Activated T-helper 2 cell treated with anti-CD3 and anti-CD28 coated beads, Interferon-gamma antibody, Interleukin-2, Interleukin-4, amounts not matched to agents 10 μg/mL and 5 μg/mL and 100 μg/mL, durations not matched to agents 14 hours and 24 hours and 36 hours (primary cell): Measurements from ENCODE around the gene ZNF236. TPM values are rescaled to one million over a fixed set of nuclear protein-coding genes. Genes with fewer than 3 reads are reported as not detected.
A peak's percentile ranks its signal among the peaks of the same experiment; 100 is the strongest.
"Not testable (repeated sequence)": the region's sequence is repeated elsewhere in the genome, so short reads cannot be mapped to it uniquely, and the experiment has no call there.

ENCODE experiments used
- DNase-seq: peaks from one replicate; pipeline ENCODE4 v3.0.0; 2021; ENCODE audit warnings: low spot score
- H3K27ac Mint-ChIP-seq: one replicate; pipeline ENCODE4 v1.8.0; 2021; ENCODE audit warnings: mixed read lengths
- H3K27me3 Mint-ChIP-seq: one replicate; pipeline ENCODE4 v1.8.0; 2021; ENCODE audit warnings: low read depth, mixed read lengths
- H3K36me3 Mint-ChIP-seq: one replicate; pipeline ENCODE4 v1.8.0; 2021; ENCODE audit warnings: low read depth, mixed read lengths
- H3K4me1 Mint-ChIP-seq: one replicate; pipeline ENCODE4 v1.8.0; 2021; ENCODE audit warnings: low read depth, mixed read lengths
- H3K4me3 Mint-ChIP-seq: one replicate; pipeline ENCODE4 v1.8.0; 2021; ENCODE audit warnings: low read depth, mild to moderate bottlenecking, moderate library complexity, mixed read lengths
- H3K9me3 Mint-ChIP-seq: one replicate; pipeline ENCODE4 v1.8.0; 2021; ENCODE audit warnings: mixed read lengths
- intact Hi-C: fragments of 100-400 bp; cut with micrococcal nuclease; formaldehyde crosslinking; loops from one replicate; pipeline ENCODE4 v1.15.1; 2023
- total RNA-seq: library from RNA; stranded (reverse); gene quantifications from 2 replicates; pipeline ENCODE4 v1.2.3, GENCODE V29; 2022

The ZNF236 gene
- 19.8 and 22.9 TPM in 2 replicates for total RNA-seq

- Mint-ChIP-seq H3K9me3 (no peaks in the 10 kb centered on the region), H3K4me3 (peak within 1 kb of the TSS; percentile 91), H3K4me1 (peaks cover 41% of the 10 kb centered on the region), H3K27ac (peak within 1 kb of the TSS; percentile 93), H3K36me3 (peaks cover 41% of the 10 kb centered on the region), H3K27me3 (no peaks in the 10 kb centered on the region)
- peak; percentile 68 for DNase-seq
- intact Hi-C loops = loop anchor here (2.0 to 10.0 kb wide), 3 partner anchors 36 to 312 kb away; partner anchors contain the start of gene MBP
Measured at GRCh38 chr18:76822506-76823160, at the start of gene ZNF236. Gene ZNF236, plus strand, starts transcription at chr18:76822557. Its CDS starts 51 bp downstream, at chr18:76822608.

GRCh38 chr18:76772665-76773064 is 49.7 kb upstream of the ZNF236 start:
- Mint-ChIP-seq H3K4me3 (no peak overlapping the region), H3K9me3 (peaks cover 15% of the 10 kb centered on the region), H3K4me1 (no peaks in the 10 kb centered on the region), H3K27me3 (peaks cover 6% of the 10 kb centered on the region), H3K36me3 (no peaks in the 10 kb centered on the region), H3K27ac (no peak overlapping the region)
- intact Hi-C loops = no loop called here
- DNase-seq = no peak

- H3K27ac Mint-ChIP-seq, intact Hi-C loops, H3K36me3 Mint-ChIP-seq, H3K9me3 Mint-ChIP-seq, H3K4me1 Mint-ChIP-seq, DNase-seq, H3K4me3 Mint-ChIP-seq: not testable (repeated sequence)
- peaks cover 16% of the 10 kb centered on the region for H3K27me3 Mint-ChIP-seq
Measured at GRCh38 chr18:76777036-76777435, 45.3 kb upstream of the ZNF236 start.

- intact Hi-C loops = no loop called here
- Mint-ChIP-seq H3K4me3 (no peak overlapping the region), H3K27ac (no peak overlapping the region), H3K9me3 (no peaks in the 10 kb centered on the region), H3K4me1 (no peaks in the 10 kb centered on the region), H3K27me3 (peaks cover 29% of the 10 kb centered on the region), H3K36me3 (no peaks in the 10 kb centered on the region)
- no peak for DNase-seq
Measured at GRCh38 chr18:76783786-76784484, 38.4 kb upstream of the ZNF236 start.

DNA sequence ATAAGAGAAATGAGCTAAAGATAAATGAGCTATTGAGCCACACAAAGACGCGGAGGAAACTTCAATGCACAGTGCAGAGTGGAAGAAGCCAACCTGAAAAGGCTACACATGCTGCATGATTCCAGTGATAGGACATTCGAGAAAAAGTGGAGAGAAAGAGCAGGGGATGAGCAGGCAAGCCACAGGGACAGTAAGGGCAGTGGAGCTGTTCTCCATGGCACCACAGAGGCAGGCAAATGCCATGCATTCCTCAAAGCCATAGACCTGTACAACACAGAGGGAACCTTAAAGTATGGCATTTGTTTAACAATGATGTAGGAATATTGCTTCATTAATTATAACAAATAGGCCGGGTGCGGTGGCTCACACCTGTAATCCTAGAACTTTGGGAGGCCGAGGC is 36.5 kb upstream of the ZNF236 start:
- no peak for DNase-seq
- Mint-ChIP-seq H3K27me3 (peaks cover 22% of the 10 kb centered on the region), H3K4me3 (no peak overlapping the region), H3K27ac (no peak overlapping the region), H3K4me1 (no peaks in the 10 kb centered on the region), H3K9me3 (peaks cover 1% of the 10 kb centered on the region), H3K36me3 (no peaks in the 10 kb centered on the region)
- intact Hi-C loops = no loop called here

DNA sequence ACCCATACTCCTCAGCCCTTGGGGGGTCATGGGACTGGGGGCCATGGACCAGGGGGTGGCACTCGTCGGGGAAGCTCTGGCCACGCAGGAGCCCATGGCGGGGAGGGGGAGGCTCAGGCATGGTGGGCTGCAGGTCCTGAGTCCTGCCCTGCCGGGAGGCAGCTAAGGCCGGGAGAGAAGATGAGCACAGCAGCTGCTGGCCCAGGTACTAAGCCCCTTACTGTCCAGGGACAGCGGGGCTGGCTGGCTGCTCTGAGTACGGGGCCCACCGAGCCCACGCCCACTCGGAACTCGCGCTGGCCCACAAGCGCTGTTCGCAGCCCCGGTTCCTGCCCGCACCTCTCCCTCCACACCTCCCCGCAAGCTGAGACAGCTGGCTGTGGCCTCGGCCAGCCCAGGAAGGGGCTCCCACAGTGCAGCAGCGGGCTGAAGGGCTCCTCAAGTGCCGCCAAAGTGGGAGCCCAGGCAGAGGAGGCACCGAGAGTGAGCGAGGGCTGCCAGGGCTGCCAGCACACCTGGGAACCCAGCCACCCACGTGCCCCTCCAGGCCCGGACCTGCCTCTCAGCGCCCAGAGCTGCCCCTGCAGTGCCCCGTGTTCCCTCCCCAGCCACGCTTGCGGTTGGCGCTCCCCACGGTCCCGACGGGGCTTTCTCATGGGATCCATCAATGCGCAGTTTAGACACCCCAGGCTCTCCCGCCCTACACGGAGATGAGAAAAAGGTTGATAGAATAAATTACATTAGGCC is 33.6 kb upstream of the ZNF236 start:
- Mint-ChIP-seq H3K27me3 (peaks cover 20% of the 10 kb centered on the region), H3K9me3 (peaks cover 11% of the 10 kb centered on the region), H3K27ac (no peak overlapping the region), H3K36me3 (no peaks in the 10 kb centered on the region), H3K4me3 (no peak overlapping the region), H3K4me1 (no peaks in the 10 kb centered on the region)
- intact Hi-C loops = no loop called here
- DNase-seq = no peak

DNA sequence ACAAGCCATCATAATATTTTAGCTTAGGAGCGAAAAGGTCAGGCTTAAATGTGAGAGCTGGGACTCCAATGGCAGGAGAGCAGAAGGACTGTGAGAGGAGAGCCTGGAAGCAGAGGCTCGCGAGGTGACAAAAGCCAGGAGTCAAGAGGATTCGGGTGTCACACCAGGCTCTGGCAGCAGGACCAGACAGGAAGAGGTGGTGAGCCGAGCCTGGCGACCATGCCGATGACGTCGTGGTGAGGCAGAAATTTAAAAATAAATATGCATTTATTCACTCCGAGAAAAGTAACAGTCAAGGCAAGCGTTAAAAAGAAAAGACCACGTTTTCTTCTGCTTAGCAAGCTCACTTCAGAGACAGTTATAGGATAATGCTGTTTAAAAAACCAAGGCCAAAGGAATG is 31.3 kb upstream of the ZNF236 start:
- intact Hi-C loops = no loop called here
- Mint-ChIP-seq H3K4me3 (no peak overlapping the region), H3K4me1 (peaks cover 3% of the 10 kb centered on the region), H3K27me3 (peaks cover 16% of the 10 kb centered on the region), H3K9me3 (peaks cover 11% of the 10 kb centered on the region), H3K36me3 (no peaks in the 10 kb centered on the region), H3K27ac (no peak overlapping the region)
- DNase-seq = no peak

- intact Hi-C loops = no loop called here
- Mint-ChIP-seq H3K36me3 (no peaks in the 10 kb centered on the region), H3K9me3 (peaks cover 14% of the 10 kb centered on the region)
Measured at GRCh38 chr18:76791642-76792041, 30.7 kb upstream of the ZNF236 start.

DNA sequence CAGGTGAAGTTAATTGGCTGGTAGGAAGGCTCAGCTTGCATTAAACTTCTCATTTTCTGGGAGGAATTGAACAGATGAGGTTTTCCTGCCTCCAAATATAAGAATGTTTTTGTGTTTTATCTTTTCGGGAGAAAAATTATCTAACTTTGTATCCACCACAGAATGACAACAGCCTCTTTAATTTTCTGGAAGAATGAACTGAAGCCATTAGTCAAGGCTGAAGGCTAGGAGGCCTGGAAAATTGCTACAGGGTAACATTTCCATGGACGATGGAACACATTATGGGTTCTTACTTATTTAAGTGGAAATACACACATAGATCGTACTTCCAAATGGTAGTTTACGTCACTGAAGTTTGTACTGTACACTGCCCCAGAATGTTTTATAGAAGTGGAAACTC is 28.0 kb upstream of the ZNF236 start:
- H3K4me3 Mint-ChIP-seq = no peak overlapping the region
- peaks cover 15% of the 10 kb centered on the region for H3K27me3 Mint-ChIP-seq
- H3K27ac Mint-ChIP-seq = no peak overlapping the region
- H3K36me3 Mint-ChIP-seq = peaks cover 3% of the 10 kb centered on the region
- intact Hi-C loops = no loop called here
- H3K4me1 Mint-ChIP-seq = peaks cover 3% of the 10 kb centered on the region
- no peak for DNase-seq
- H3K9me3 Mint-ChIP-seq = peaks cover 20% of the 10 kb centered on the region

More at GRCh38 chr18:76791642-76792041, 30.7 kb upstream of the ZNF236 start:
- H3K27me3 Mint-ChIP-seq = peaks cover 14% of the 10 kb centered on the region
- H3K4me1 Mint-ChIP-seq = peaks cover 3% of the 10 kb centered on the region
- no peak overlapping the region for H3K4me3 Mint-ChIP-seq
- H3K27ac Mint-ChIP-seq = no peak overlapping the region
- no peak for DNase-seq

DNA sequence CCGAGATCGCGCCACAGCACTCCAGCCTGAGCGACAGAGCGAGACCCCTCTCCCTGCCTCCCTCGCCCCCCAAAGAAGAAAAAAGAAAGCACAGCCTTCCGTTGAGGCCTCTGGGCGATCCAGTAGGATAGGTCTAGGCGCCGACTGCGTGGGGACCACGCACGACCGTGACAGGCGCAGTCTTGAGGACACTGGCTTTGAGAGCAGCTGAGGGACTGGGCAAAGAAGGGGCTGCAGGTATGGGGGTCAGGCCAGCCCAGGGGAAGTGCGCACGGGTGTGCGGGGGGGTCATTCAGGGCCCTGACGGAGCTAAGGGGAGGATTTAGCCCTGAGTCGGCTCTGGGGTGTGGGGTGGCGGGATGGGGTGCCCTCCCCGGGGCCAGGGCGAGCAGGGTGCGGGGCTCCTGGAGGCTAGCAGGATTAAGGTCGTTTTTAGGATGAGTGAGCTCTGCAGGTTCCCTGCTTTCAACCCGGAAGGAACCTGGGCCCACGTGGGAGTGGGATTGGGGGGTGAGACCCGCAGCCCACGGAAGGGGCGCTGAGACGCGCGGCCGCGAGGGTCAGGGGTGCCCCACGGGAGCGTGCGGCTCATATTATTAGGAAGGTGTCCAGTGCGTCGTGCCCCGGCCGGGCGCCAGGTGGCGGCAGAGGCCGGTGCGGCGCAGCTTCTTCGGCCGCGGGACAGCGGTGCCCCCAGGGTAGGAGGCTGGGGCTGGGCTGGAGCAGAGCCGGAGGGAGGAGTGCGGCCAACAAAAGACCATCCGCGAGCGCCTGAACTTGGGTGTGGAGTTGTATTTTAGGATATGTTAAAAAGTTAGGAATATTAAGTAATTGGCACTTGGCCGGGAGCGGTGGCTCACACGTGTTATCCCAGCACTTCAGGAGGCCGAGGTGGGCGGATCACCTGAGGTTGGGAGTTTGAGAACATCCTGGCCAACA is 20.5 kb upstream of the ZNF236 start:
- Mint-ChIP-seq H3K4me3 (peak overlapping the region; percentile 33), H3K27ac (no peak overlapping the region), H3K36me3 (peaks cover 3% of the 10 kb centered on the region), H3K27me3 (peaks cover 9% of the 10 kb centered on the region), H3K9me3 (peaks cover 5% of the 10 kb centered on the region), H3K4me1 (peaks cover 6% of the 10 kb centered on the region)
- intact Hi-C loops = loop anchor here (1.0 to 5.0 kb wide), 5 partner anchors 19 to 849 kb away; no protein-coding TSS in a partner anchor
- no peak for DNase-seq

GRCh38 chr18:76803413-76803812 is 18.9 kb upstream of the ZNF236 start:
- intact Hi-C loops = loop anchor here (1.0 to 5.0 kb wide), 6 partner anchors 17 to 847 kb away; no protein-coding TSS in a partner anchor
- H3K27ac Mint-ChIP-seq = no peak overlapping the region

GRCh38 chr18:76803814-76804213 is 18.5 kb upstream of the ZNF236 start:
- peaks cover 6% of the 10 kb centered on the region for H3K4me1 Mint-ChIP-seq
- H3K36me3 Mint-ChIP-seq = peaks cover 9% of the 10 kb centered on the region
- H3K9me3 Mint-ChIP-seq = no peaks in the 10 kb centered on the region
- H3K27ac Mint-ChIP-seq = no peak overlapping the region
- H3K4me3 Mint-ChIP-seq = no peak overlapping the region
- intact Hi-C loops = loop anchor here (1.0 to 5.0 kb wide), 6 partner anchors 17 to 847 kb away; no protein-coding TSS in a partner anchor
- peak; percentile 57 for DNase-seq
- H3K27me3 Mint-ChIP-seq = peaks cover 4% of the 10 kb centered on the region

More at GRCh38 chr18:76803413-76803812, 18.9 kb upstream of the ZNF236 start:
- Mint-ChIP-seq H3K27me3 (peaks cover 5% of the 10 kb centered on the region), H3K4me3 (no peak overlapping the region), H3K9me3 (no peaks in the 10 kb centered on the region), H3K36me3 (peaks cover 9% of the 10 kb centered on the region), H3K4me1 (peaks cover 6% of the 10 kb centered on the region)
- no peak for DNase-seq
